PC-9 (cell line): ENCODE results near the gene NR5A1. TPM values are rescaled to one million over a fixed set of nuclear protein-coding genes. Genes with fewer than 3 reads are reported as not detected.

Source experiments
- BruUV-seq: library from RNA; stranded (reverse); fragments of 400-500 nt; replicated peaks from 2 replicates; lab custom pipeline; 2021; lab: Mats Ljungman, UMichigan
- CTCF ChIA-PET: fragments of 300-600 bp; sonication (Branson Sonifier 250); formaldehyde crosslinking; loops from one replicate; lab custom pipeline; 2022; ENCODE audit warnings: antibody characterized with exemption; lab: Charles Lee
- POLR2A ChIA-PET: fragments of 300-600 bp; sonication (Branson Sonifier 250); formaldehyde crosslinking; loops from one replicate; lab custom pipeline; 2022; ENCODE audit warnings: antibody characterized with exemption; ENCODE audit not compliant: unreplicated experiment; lab: Charles Lee
- DNase-seq, 2 experiments: peaks; one replicate each; pipeline versions ENCODE4 v3.0.0 to v3.0.0-alpha.2; 2015 to 2022; ENCODE audit warnings: mixed read lengths in 1 of 2
- H2AFZ ChIP-seq: fragments of 200-600 bp; sonication (generic); 2 replicates; pipeline ENCODE4 v1.8.1; 2017; ENCODE audit warnings: antibody characterized with exemption
- H3F3A ChIP-seq: fragments of 200-600 bp; sonication (generic); 2 replicates; pipeline ENCODE4 v1.8.1; 2017; ENCODE audit warnings: antibody characterized with exemption, mild to moderate bottlenecking, low read depth; ENCODE audit not compliant: insufficient read depth
- H3K27ac ChIP-seq: fragments of 200-600 bp; sonication (generic); 2 replicates; pipeline ENCODE4 v1.6.1; 2016; ENCODE audit warnings: mixed run types
- H3K27me3 ChIP-seq: fragments of 200-600 bp; sonication (generic); 2 replicates; pipeline ENCODE4 v1.6.1; 2016; ENCODE audit warnings: low read depth, mixed run types; ENCODE audit not compliant: insufficient read depth
- H3K36me3 ChIP-seq: fragments of 200-600 bp; sonication (generic); 2 replicates; pipeline ENCODE4 v1.6.1; 2016; ENCODE audit warnings: low read depth, mixed run types
- H3K4me1 ChIP-seq: fragments of 200-600 bp; sonication (generic); replicated peaks from 2 replicates; pipeline ENCODE4 v1.6.1; 2016; ENCODE audit warnings: mixed run types; ENCODE audit not compliant: insufficient read depth
- H3K4me2 ChIP-seq: fragments of 200-600 bp; sonication (generic); 2 replicates; pipeline ENCODE4 v1.6.1; 2017; ENCODE audit warnings: mixed run types
- H3K4me3 ChIP-seq: fragments of 200-600 bp; sonication (generic); 2 replicates; pipeline ENCODE4 v1.6.1; 2016; ENCODE audit warnings: mixed run types
- H3K79me2 ChIP-seq: fragments of 200-600 bp; sonication (generic); 2 replicates; pipeline ENCODE4 v1.6.1; 2017; ENCODE audit warnings: low read depth, mixed run types
- H3K9me2 ChIP-seq: fragments of 200-600 bp; sonication (generic); 2 replicates; pipeline ENCODE4 v1.8.1; 2017; ENCODE audit warnings: mild to moderate bottlenecking; ENCODE audit not compliant: insufficient read depth
- H3K9me3 ChIP-seq: fragments of 200-600 bp; sonication (generic); 2 replicates; pipeline ENCODE4 v1.8.1; 2016; ENCODE audit warnings: low read depth; ENCODE audit not compliant: insufficient read depth
- H4K20me1 ChIP-seq: fragments of 200-600 bp; sonication (generic); 2 replicates; pipeline ENCODE4 v1.8.1; 2017; ENCODE audit not compliant: insufficient read depth
- CTCF ChIP-seq: fragments of 200-600 bp; sonication (generic); conservative IDR thresholded peaks from 2 replicates; pipeline ENCODE4 v1.6.1; 2017; ENCODE audit warnings: mixed run types, antibody characterized with exemption, mild to moderate bottlenecking, moderate library complexity
- EZH2 ChIP-seq: fragments of 200-600 bp; sonication (generic); IDR thresholded peaks from 2 replicates; pipeline ENCODE4 v1.8.0; 2017; ENCODE audit warnings: antibody characterized with exemption, low read depth
- intact Hi-C: fragments of 100-400 bp; cut with micrococcal nuclease; formaldehyde crosslinking; loops from one replicate; pipeline ENCODE4 v1.10.0; 2022; ENCODE audit not compliant: unreplicated experiment
- total RNA-seq: library from RNA; stranded (reverse); gene quantifications from 2 replicates; pipeline ENCODE4 v1.2.3, GENCODE V29; 2021

NR5A1 gene
- total RNA-seq, 1 experiment from 2014 or later = 0.15 TPM

GRCh38 chr9:124470306-124470705 is 36.9 kb downstream of the NR5A1 start:
- CTCF ChIA-PET = no interaction called here
- intact Hi-C loops = no loop called here
- no peaks in the 10 kb centered on the region for H3K27me3 ChIP-seq
- H2AFZ ChIP-seq = no peak overlapping the region
- H3K36me3 ChIP-seq = no peaks in the 10 kb centered on the region
- BruUV-seq = no TSS peak
- H3F3A ChIP-seq = no peaks in the 10 kb centered on the region
- H3K4me3 ChIP-seq = no peak overlapping the region
- no peaks in the 10 kb centered on the region for H3K9me2 ChIP-seq
- TF ChIP-seq EZH2 = no peak
- TF ChIP-seq CTCF = no peak
- POLR2A ChIA-PET = no interaction called here
- no peaks in the 10 kb centered on the region for H3K4me1 ChIP-seq
- DNase-seq = no peak
- H3K4me2 ChIP-seq = no peak overlapping the region
- no peaks in the 10 kb centered on the region for H3K79me2 ChIP-seq
- H3K27ac ChIP-seq = no peak overlapping the region
- H3K9me3 ChIP-seq = no peaks in the 10 kb centered on the region
- no peaks in the 10 kb centered on the region; the same call in 1 of the 2 replicates for H4K20me1 ChIP-seq

GRCh38 chr9:124469011-124469832 is 38.0 kb downstream of the NR5A1 start:
- BruUV-seq = no TSS peak
- POLR2A ChIA-PET = no interaction called here
- Histone ChIP-seq H3K36me3 (no peaks in the 10 kb centered on the region), H4K20me1 (no peaks in the 10 kb centered on the region), H3K79me2 (no peaks in the 10 kb centered on the region), H2AFZ (no peak overlapping the region), H3K9me2 (no peaks in the 10 kb centered on the region), H3F3A (no peaks in the 10 kb centered on the region), H3K9me3 (no peaks in the 10 kb centered on the region), H3K4me1 (no peaks in the 10 kb centered on the region), H3K27ac (no peak overlapping the region), H3K4me3 (no peak overlapping the region), H3K27me3 (no peaks in the 10 kb centered on the region), H3K4me2 (no peak overlapping the region)
- intact Hi-C loops = no loop called here
- no peak for DNase-seq
- CTCF ChIA-PET = no interaction called here
- TF ChIP-seq EZH2 = no peak
- TF ChIP-seq CTCF = no peak

- no peaks in the 10 kb centered on the region for H3K9me3 ChIP-seq
- ChIA-PET CTCF (no interaction called here), POLR2A (no interaction called here)
- intact Hi-C loops = no loop called here
- TF ChIP-seq EZH2 (no peak), CTCF (no peak)
- H3K36me3 ChIP-seq = no peaks in the 10 kb centered on the region
- H4K20me1 ChIP-seq = no peaks in the 10 kb centered on the region
- no peak for DNase-seq
- no peaks in the 10 kb centered on the region for H3F3A ChIP-seq
- no peaks in the 10 kb centered on the region for H3K4me1 ChIP-seq
- H3K27me3 ChIP-seq = no peaks in the 10 kb centered on the region
- H3K4me2 ChIP-seq = no peak overlapping the region
- no peaks in the 10 kb centered on the region for H3K9me2 ChIP-seq
- no peaks in the 10 kb centered on the region for H3K79me2 ChIP-seq
- H2AFZ ChIP-seq = no peak overlapping the region
- H3K4me3 ChIP-seq = no peak overlapping the region
- no peak overlapping the region for H3K27ac ChIP-seq
- no TSS peak for BruUV-seq
Observed at GRCh38 chr9:124468061-124468740, 39.0 kb downstream of the NR5A1 start.
